GM08714 (cell line): ENCODE results near the gene KCNA2.

ENCODE experiments used
- H3K4me3 ChIP-seq: fragments of 200-500 bp; sonication (Bioruptor generic); 2 replicates; pipeline ENCODE4 v1.5.1; 2014; ENCODE audit warnings: mild to moderate bottlenecking, low read length, inconsistent platforms
- ZNF274 ChIP-seq: IDR thresholded peaks from 2 replicates; pipeline ENCODE4 v1.6.1; 2012; ENCODE audit warnings: mild to moderate bottlenecking, low read depth, low read length

Gene KCNA2

GRCh38 chr1:110551278-110551809, 54.8 kb downstream of the KCNA2 start:
- no peak for TF ChIP-seq ZNF274
- H3K4me3 ChIP-seq: no peak overlapping the region

DNA sequence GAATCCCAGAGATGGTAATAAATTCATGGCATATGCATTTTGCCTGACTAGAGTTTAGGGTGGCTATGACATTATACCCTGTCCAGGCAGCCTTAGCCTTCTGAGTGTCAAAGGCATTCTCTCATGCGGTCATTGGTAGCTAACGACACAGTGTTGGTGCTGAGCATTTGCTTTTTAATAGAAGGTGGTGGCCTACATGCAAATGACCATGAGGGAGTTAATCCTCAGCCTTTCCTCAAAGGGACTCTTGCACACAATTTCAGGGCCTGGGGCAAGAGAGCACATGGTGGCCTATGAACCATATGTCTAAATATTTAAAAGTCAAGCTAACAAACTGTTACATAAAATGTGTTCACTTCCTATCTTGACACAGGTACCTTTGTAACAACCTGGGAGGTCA, 56.3 kb downstream of the KCNA2 start:
- H3K4me3 ChIP-seq: no peak overlapping the region
- TF ChIP-seq ZNF274: no peak

DNA sequence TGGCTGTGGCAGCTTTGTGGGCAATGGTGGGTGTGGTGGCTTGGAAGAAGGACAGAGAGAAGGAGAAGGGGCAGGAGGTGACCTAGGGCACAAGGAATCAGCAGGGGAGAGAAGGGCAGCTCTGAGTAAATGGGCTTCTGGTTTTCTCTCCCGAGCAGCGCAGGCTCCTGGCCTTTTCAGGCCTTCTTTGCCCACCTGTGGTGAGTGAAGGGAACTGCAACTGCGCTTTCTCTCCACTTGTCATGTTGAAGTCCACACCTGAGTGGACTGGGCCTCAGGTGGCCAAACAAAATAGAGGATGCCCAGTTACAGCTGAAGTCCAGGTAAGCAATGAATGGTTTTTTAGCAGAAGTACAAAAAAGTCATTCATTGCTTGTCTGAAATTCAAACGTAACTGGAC, 57.8 kb downstream of the KCNA2 start:
- TF ChIP-seq ZNF274: no peak
- no peak overlapping the region for H3K4me3 ChIP-seq

DNA sequence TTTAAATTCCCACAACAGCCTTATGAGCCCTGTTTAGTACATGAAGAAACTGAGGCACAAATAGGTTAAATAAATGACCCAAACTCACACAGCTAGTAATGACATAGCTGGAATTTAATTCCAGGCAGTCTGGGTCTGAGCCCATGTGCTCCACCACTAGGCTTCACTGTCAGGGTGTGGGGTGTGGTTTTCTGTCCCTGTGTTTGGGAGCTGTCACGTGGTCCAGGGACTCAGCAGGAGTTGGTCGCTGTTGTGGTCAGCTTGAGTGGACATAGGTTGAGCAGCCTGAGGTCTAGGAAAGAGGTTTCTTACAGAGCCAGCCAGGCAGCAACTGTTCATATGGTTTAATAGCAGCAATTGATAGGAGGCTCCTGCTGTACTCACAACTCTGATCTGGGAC, 59.1 kb downstream of the KCNA2 start:
- no peak for TF ChIP-seq ZNF274
- no peak overlapping the region for H3K4me3 ChIP-seq

GRCh38 chr1:110545492-110545891, 60.7 kb downstream of the KCNA2 start:
- TF ChIP-seq ZNF274: no peak
- H3K4me3 ChIP-seq: no peak overlapping the region

- H3K4me3 ChIP-seq: no peak overlapping the region
- TF ChIP-seq ZNF274: no peak
These were observed 61.4 kb downstream of the KCNA2 start for GRCh38 chr1:110544753-110545152.
